Caco-2 (cell line): ENCODE results near the gene IFNA17. TPM values are rescaled to one million over a fixed set of nuclear protein-coding genes. Genes with fewer than 3 reads are reported as not detected.
"Not testable (repeated sequence)": the region's sequence is repeated elsewhere in the genome, so short reads cannot be mapped to it uniquely, and the experiment has no call there.

Experiments
- BruUV-seq: library from RNA; stranded (reverse); fragments of 400-500 nt; replicated peaks from 2 replicates; lab custom pipeline; 2021; lab: Mats Ljungman, UMichigan
- CTCF ChIA-PET: fragments of 300-600 bp; sonication (Branson Sonifier 250); formaldehyde crosslinking; loops from one replicate; lab custom pipeline; 2022; ENCODE audit warnings: antibody characterized with exemption; lab: Charles Lee
- POLR2A ChIA-PET: fragments of 300-600 bp; sonication (Branson Sonifier 250); formaldehyde crosslinking; loops from one replicate; lab custom pipeline; 2022; ENCODE audit warnings: antibody characterized with exemption; lab: Charles Lee
- DNase-seq, 2 experiments: peaks; one replicate each; pipeline versions ENCODE4 v3.0.0 to v3.0.0-alpha.2; 2020 to 2022
- H3K27me3 ChIP-seq: replicated peaks from 2 replicates; pipeline ENCODE4 v1.6.0; 2011; ENCODE audit warnings: low read length; ENCODE audit not compliant: control insufficient read depth, insufficient read depth
- H3K36me3 ChIP-seq: 2 replicates; pipeline ENCODE4 v1.5.1; 2011; ENCODE audit warnings: low read length; ENCODE audit not compliant: control insufficient read depth, insufficient read depth
- H3K4me1 ChIP-seq: fragments of 250-450 bp; sonication (Bioruptor Pico); 2 replicates; pipeline ENCODE4 v1.5.1; 2020; ENCODE audit warnings: mild to moderate bottlenecking
- H3K4me3 ChIP-seq: 2 replicates; pipeline ENCODE4 v1.5.1; 2011; ENCODE audit warnings: low read depth, mild to moderate bottlenecking, control low read depth, low read length
- H3K9me3 ChIP-seq: fragments of 250-450 bp; sonication (Bioruptor Pico); 2 replicates; pipeline ENCODE4 v1.5.1; 2020; ENCODE audit warnings: mild to moderate bottlenecking, moderate library complexity
- H3K27ac Mint-ChIP-seq: one replicate; pipeline ENCODE4 v1.8.0; 2022; ENCODE audit warnings: mixed read lengths; ENCODE audit not compliant: unreplicated experiment
- H3K27me3 Mint-ChIP-seq: one replicate; pipeline ENCODE4 v1.8.0; 2022; ENCODE audit warnings: mixed read lengths; ENCODE audit not compliant: insufficient read depth, unreplicated experiment
- H3K36me3 Mint-ChIP-seq: one replicate; pipeline ENCODE4 v1.8.0; 2022; ENCODE audit warnings: mild to moderate bottlenecking, mixed read lengths; ENCODE audit not compliant: insufficient read depth, unreplicated experiment
- H3K4me1 Mint-ChIP-seq: one replicate; pipeline ENCODE4 v1.8.0; 2022; ENCODE audit warnings: low read depth, mixed read lengths; ENCODE audit not compliant: unreplicated experiment
- H3K4me3 Mint-ChIP-seq: one replicate; pipeline ENCODE4 v1.8.0; 2022; ENCODE audit warnings: mild to moderate bottlenecking, moderate library complexity, mixed read lengths; ENCODE audit not compliant: unreplicated experiment
- H3K9me3 Mint-ChIP-seq: one replicate; pipeline ENCODE4 v1.8.0; 2022; ENCODE audit warnings: mixed read lengths; ENCODE audit not compliant: unreplicated experiment
- intact Hi-C: fragments of 100-400 bp; cut with micrococcal nuclease; formaldehyde crosslinking; loops from one replicate; pipeline ENCODE4 v1.10.0; 2022; ENCODE audit not compliant: unreplicated experiment
- total RNA-seq: library from RNA; stranded (reverse); gene quantifications from 2 replicates; pipeline ENCODE4 v1.2.3, GENCODE V29; 2022
- TF ChIP-seq, protein P1 (sequence below), 2 experiments: fragments of 200-600 bp in 1 of 2; IDR thresholded peaks; 1 replicate in 1 of 2; 2 replicates in 1 of 2; pipeline versions ENCODE4 v1.5.1 to v1.8.0; 2011 to 2022; ENCODE audit warnings: antibody characterized with exemption in 1 of 2, control low read depth in 1 of 2, inconsistent platforms in 1 of 2, low read depth in 1 of 2, low read length in 1 of 2, mild to moderate bottlenecking in 1 of 2, moderate library complexity in 1 of 2; ENCODE audit not compliant: insufficient read depth in 1 of 2, severe bottlenecking in 1 of 2, unreplicated experiment in 1 of 2

The IFNA17 gene
- total RNA-seq, 1 experiment from 2014 or later, result not detected

DNA sequence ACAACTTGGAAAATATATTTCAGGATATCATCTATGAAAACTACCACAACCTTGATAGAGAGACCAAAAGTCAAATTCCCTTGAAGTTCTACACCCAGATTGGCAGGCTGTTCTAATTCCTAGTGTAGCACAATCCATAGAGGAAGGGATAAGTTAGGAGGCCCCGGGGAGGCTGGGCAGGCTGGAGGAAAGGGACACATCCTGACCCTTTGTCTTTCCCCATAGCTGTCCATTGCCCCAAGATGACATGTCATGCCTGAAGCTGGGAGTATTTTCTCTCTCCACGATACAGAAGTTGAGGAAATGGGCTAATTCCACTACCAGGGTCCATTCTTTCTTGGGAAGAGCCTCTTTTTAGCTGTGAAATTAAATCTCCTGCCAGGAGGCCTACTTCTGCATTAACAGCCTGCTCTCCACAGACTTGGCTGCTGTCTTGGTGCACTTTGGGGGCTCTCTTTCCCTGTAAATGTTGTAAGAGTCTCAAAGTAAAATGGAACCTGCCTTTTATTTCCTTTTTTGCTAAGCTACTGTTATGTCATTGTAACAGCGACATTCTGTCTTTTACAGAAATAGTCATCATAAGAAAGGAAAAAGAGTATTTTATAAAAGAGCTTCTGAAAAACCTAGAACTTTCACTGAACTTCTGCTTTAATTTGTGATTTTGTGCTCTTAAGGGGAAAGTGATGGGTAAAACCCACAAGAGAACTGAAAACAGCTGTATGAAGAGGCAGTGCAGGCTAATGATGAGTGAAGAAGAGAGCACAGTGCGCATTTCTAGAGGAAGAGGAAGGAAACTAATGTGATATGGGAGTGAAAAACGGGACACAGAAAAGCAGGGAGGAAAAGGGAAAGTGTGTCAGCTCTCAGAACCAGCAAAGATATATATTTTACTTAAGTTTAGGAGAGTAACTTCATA, 14.4 kb downstream of the IFNA17 start:
- H3K4me3 Mint-ChIP-seq, H3K4me3 ChIP-seq, H3K27ac Mint-ChIP-seq, DNase-seq, BruUV-seq, H3K36me3 Mint-ChIP-seq, H3K27me3 Mint-ChIP-seq, H3K9me3 ChIP-seq, POLR2A ChIA-PET, H3K4me1 Mint-ChIP-seq, H3K4me1 ChIP-seq, H3K9me3 Mint-ChIP-seq, H3K36me3 ChIP-seq, H3K27me3 ChIP-seq: not testable (repeated sequence)
- TF ChIP-seq, protein P1, sequence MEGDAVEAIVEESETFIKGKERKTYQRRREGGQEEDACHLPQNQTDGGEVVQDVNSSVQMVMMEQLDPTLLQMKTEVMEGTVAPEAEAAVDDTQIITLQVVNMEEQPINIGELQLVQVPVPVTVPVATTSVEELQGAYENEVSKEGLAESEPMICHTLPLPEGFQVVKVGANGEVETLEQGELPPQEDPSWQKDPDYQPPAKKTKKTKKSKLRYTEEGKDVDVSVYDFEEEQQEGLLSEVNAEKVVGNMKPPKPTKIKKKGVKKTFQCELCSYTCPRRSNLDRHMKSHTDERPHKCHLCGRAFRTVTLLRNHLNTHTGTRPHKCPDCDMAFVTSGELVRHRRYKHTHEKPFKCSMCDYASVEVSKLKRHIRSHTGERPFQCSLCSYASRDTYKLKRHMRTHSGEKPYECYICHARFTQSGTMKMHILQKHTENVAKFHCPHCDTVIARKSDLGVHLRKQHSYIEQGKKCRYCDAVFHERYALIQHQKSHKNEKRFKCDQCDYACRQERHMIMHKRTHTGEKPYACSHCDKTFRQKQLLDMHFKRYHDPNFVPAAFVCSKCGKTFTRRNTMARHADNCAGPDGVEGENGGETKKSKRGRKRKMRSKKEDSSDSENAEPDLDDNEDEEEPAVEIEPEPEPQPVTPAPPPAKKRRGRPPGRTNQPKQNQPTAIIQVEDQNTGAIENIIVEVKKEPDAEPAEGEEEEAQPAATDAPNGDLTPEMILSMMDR (IDR thresholded peaks at IDR 0.05; ENCODE audit: insufficient read depth in 1 of 2, low read depth in 1 of 2, low read length in 1 of 2, severe bottlenecking in 1 of 2, unreplicated experiment in 1 of 2), result peak in 1 of 2 experiments; percentile 32
- CTCF ChIA-PET, result interaction anchor here (0.6 kb wide), 1 partner anchor 19 kb away, joined by 3 read pairs; no protein-coding TSS in a partner anchor
- intact Hi-C loops, result loop anchor here (10.0 kb wide), 1 partner anchor 241 kb away; no protein-coding TSS in a partner anchor

DNA sequence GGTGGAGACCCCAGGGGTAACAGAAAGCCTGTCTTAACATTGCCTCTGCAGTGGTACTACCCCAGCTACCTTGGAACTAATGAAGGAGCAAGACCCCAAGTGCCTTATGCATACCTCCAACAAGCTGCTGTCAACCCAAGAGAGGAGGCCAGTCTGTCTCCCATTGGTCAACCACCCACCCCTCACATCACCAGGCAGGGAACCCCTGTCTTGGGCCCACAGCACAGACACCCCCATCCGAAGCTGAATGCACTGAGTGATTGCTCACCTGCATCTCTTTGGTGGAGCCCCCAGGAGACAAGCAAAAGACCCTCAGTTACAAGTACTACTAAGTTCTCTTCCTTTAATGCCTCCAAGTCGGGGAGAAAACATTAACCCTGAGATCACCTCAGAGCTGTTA, 15.9 kb downstream of the IFNA17 start:
- BruUV-seq, H3K9me3 Mint-ChIP-seq, DNase-seq, H3K4me3 Mint-ChIP-seq, H3K36me3 Mint-ChIP-seq, CTCF ChIA-PET, POLR2A ChIA-PET, H3K36me3 ChIP-seq, H3K4me1 ChIP-seq, H3K27me3 Mint-ChIP-seq, H3K27me3 ChIP-seq, H3K4me1 Mint-ChIP-seq, H3K9me3 ChIP-seq, H3K4me3 ChIP-seq, H3K27ac Mint-ChIP-seq: not testable (repeated sequence)
- intact Hi-C loops, result loop anchor here (10.0 kb wide), 1 partner anchor 243 kb away; no protein-coding TSS in a partner anchor

DNA sequence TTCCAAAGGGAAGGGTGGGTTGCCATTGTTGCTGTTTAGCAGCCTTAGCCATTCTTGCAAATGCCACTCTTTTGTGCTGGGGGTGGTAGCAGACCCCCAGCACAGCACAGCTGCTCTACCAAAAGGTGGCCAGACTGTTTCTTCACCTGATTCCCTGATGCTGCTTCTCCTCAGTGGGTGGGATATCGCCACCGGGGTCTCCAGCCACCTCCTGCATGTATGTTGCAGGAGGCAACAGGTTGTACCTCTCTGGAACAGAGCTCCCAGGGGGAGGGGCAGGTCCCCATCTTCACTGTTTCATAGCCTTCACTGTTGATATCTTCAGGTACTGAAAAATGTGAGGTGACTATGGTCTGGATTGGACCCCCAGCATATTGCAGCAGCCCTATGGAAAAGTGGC, 17.2 kb downstream of the IFNA17 start:
- DNase-seq, H3K36me3 ChIP-seq, POLR2A ChIA-PET, H3K4me1 ChIP-seq, H3K4me3 ChIP-seq, H3K36me3 Mint-ChIP-seq, H3K9me3 Mint-ChIP-seq, H3K4me3 Mint-ChIP-seq, H3K27me3 ChIP-seq, CTCF ChIA-PET, BruUV-seq, H3K4me1 Mint-ChIP-seq, H3K27ac Mint-ChIP-seq, H3K27me3 Mint-ChIP-seq, H3K9me3 ChIP-seq: not testable (repeated sequence)
- intact Hi-C loops, result loop anchor here (10.0 kb wide), 1 partner anchor 244 kb away; no protein-coding TSS in a partner anchor

DNA sequence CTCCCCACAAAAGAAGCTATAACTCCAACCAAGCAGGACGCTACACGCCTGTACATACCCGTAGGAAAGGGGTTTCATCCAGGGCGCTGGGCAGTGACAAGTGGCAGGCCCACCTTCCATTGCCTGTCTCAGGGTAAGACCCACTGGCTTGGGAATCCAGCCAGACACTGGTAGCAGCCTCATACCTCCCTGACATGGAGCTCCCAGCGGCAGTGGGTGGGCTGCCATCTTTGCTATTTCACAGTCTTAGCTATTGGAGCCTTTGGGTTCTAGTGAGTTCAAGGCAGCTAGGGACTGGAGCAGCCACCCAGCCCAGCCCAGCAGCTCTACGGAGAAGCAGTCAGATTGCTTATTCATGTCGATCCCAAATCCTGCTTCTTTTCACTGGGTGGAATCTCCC, 17.7 kb downstream of the IFNA17 start:
- H3K27me3 Mint-ChIP-seq, result peaks cover 14% of the 10 kb centered on the region
- no peaks in the 10 kb centered on the region for H3K4me1 Mint-ChIP-seq
- BruUV-seq, result no TSS peak
- no peak overlapping the region for H3K4me3 Mint-ChIP-seq
- no peaks in the 10 kb centered on the region for H3K4me1 ChIP-seq
- ChIA-PET CTCF (no interaction called here), POLR2A (no interaction called here)
- intact Hi-C loops, result loop anchor here (10.0 kb wide), 1 partner anchor 244 kb away; no protein-coding TSS in a partner anchor
- no peaks in the 10 kb centered on the region for H3K36me3 ChIP-seq
- H3K36me3 Mint-ChIP-seq, result no peaks in the 10 kb centered on the region
- no peaks in the 10 kb centered on the region for H3K9me3 Mint-ChIP-seq
- H3K4me3 ChIP-seq, result no peak overlapping the region
- no peak overlapping the region for H3K27ac Mint-ChIP-seq
- TF ChIP-seq, protein P1 (IDR thresholded peaks at IDR 0.05; ENCODE audit: insufficient read depth in 1 of 2, low read depth in 1 of 2, low read length in 1 of 2, severe bottlenecking in 1 of 2, unreplicated experiment in 1 of 2), result no peak
- no peaks in the 10 kb centered on the region for H3K9me3 ChIP-seq
- DNase-seq, result no peak
- no peaks in the 10 kb centered on the region for H3K27me3 ChIP-seq

DNA sequence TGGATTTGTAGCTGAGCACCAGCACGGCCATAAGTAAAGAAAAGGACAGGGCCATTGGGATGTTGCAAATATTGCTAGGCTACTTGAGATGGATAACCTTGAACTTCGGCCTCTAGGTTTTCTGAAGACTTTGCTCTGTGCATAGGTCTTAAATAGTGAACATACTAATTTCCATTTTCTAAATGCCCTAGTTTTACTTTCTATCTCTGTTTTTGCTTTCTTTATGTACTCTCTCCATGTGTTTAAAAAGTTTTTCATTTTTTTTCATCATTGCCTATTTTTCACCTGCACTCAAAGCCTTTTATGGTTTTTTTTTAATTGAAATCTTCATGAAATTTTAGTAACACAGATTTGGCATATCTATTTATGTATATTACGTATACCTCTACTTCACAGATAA, 21.0 kb downstream of the IFNA17 start, which contains the start of gene IFNA10:
TSS of gene IFNA10 (minus strand) at position 101 of the 400 bp plus-strand sequence. CDS start at position 55, 46 bp downstream.
- H3K27ac Mint-ChIP-seq, BruUV-seq, H3K27me3 ChIP-seq, H3K4me3 Mint-ChIP-seq, H3K36me3 Mint-ChIP-seq, DNase-seq, H3K9me3 ChIP-seq, H3K9me3 Mint-ChIP-seq, POLR2A ChIA-PET, H3K4me3 ChIP-seq, H3K4me1 Mint-ChIP-seq, CTCF ChIA-PET, H3K36me3 ChIP-seq, H3K27me3 Mint-ChIP-seq, H3K4me1 ChIP-seq: not testable (repeated sequence)
- intact Hi-C loops, result loop anchor here (2.0 kb wide), 1 partner anchor 66 kb away; the partner anchor contains the start of gene IFNW1
